Measurements from ENCODE around the gene CLEC2B.

DNA sequence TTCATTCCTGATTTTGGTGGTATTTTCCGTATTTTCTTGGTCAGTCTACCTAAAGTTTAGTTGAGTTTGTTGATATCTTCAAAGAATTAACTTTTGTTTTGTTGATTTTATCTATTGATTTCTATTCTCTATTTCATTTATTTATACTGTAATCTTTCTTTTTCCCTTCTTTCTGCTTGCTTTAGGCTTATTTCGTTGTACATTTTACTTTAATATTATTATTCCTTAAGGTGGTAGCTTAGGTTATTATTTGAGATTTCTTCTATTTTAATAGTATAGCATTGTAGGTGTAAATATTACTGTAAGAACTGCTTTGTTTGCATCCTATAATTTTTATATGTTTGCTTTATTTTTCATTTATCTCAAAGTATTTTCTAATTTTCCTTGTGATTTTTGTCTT lies 63.3 kb downstream of the CLEC2B start:
- TF ChIP-seq EZH2 (IDR thresholded peaks at IDR 0.05) (no peak), POLR2AphosphoS5 (IDR thresholded peaks at IDR 0.05; ENCODE audit: borderline replicate concordance, low read depth, low read length) (no peak), FOXP2 (optimal IDR thresholded peaks at IDR 0.05; ENCODE audit: control extremely low read depth, extremely low read length, insufficient read depth) (no peak)
